ENCODE data around the gene KCNS3. TPM values are rescaled to one million over a fixed set of nuclear protein-coding genes. Genes with fewer than 3 reads are reported as not detected.

The KCNS3 gene, protein sequence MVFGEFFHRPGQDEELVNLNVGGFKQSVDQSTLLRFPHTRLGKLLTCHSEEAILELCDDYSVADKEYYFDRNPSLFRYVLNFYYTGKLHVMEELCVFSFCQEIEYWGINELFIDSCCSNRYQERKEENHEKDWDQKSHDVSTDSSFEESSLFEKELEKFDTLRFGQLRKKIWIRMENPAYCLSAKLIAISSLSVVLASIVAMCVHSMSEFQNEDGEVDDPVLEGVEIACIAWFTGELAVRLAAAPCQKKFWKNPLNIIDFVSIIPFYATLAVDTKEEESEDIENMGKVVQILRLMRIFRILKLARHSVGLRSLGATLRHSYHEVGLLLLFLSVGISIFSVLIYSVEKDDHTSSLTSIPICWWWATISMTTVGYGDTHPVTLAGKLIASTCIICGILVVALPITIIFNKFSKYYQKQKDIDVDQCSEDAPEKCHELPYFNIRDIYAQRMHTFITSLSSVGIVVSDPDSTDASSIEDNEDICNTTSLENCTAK
- total RNA-seq (2014; rRNA removed; shearing (Covaris generic)) = 8.8 and 9.9 TPM in 2 replicates
- polyA plus RNA-seq (2015; cell fraction: cytosol; rRNA removed) = 5.7 and 5.8 TPM in 2 replicates
- polyA plus RNA-seq (2015; cell fraction: nucleus; rRNA removed) = 2.1 and 2.2 TPM in 2 replicates

- DNase-seq (ENCODE audit: low read depth) = no peak
Observed at GRCh38 chr2:17878281-17879136, at the start of gene KCNS3. Gene KCNS3 (plus strand): TSS chr2:17878667. CDS start chr2:17931009, 52,342 bp downstream.

DNA sequence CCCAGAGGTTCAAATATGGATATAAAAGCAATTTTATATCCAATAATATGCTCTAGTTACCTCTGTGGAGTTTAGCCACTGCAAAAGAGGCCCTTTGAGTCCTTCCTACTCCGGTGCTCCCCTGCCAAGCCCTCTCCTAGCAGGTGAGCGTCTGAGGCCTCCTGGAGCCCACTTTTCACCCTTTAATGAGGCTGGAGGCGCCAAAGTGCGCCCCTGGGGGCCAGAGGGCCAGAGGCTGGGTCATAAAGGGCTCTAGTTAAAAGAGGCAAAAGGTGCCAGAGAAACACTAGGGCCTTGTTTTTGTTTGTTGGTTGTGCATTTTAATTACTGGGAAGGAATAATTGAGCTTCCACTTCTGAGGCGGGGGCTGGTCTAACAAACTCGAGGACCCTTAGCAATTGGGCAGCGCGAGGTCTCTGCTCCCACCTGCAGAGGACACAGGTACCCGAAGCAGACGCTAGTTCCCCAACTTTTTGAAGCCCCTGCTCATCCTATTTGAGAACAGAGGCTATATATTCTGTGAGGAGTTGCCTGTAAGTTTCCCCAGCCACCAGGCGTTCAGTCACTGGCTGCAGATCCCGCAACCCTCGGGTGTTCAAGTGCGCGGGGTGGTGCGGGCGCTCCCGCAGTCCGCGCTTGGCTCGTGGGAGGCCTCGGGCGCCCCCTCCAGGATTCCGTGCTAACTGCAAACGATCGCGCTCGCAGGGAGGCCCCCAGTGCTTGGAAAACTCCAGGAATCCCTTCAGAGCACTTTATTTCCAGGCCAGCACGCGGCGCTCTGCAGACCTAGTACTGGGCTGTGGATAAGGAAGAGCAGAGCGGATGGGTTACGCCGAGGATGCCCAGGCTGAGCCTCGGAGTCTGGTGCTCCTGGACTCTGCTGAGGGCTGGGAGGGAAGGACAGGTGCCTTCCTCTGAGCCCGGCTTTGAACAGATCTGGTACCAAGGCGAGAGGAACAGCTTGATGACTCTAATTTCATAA is 48.1 kb upstream of the KCNS3 start:
- DNase-seq (ENCODE audit: low read depth) = peak; percentile 84

- DNase-seq (ENCODE audit: low read depth) = no peak
Observed at GRCh38 chr2:17835516-17835915, 43.0 kb upstream of the KCNS3 start.

GRCh38 chr2:17839959-17840358 is 38.5 kb upstream of the KCNS3 start:
- no peak for DNase-seq (ENCODE audit: low read depth)

DNA sequence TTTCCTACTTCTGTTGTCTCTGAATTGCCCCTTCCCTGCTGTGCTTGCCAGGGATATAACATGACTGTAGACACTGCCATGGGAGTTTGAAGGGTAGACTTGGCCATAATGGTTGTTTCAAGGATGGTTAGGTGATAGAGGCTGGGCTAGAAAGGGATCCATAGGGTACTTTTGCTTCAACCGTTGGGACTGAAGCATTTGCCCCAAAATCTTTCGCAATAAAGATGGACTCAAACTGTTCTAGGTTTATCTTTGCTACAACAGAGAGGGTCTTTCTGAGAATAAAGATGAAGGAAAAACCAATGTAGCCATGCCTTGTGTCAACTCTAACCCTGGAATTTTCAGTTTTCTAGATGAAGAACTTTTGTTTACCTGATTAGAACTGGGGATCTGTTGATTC is 35.0 kb upstream of the KCNS3 start:
- no peak for DNase-seq (ENCODE audit: low read depth)

DNA sequence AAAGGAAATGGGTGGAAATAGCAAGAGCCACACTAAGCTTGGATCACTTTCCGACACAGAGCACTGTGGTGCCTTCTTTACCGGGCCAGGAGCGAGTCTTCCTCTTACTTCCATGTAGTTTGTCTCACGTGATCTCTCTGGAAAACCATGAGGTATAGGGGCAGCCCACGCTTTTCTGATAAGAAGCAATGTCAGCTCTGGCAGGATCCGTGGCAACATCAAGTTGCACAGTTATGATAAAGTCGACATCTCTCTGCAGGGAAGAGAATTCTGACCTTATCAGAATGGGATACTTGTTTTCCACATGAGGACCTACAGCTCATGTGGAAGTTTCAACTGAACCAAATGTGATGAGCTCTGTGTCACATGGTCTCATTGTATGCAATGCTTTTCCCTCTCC is 32.7 kb upstream of the KCNS3 start:
- no peak for DNase-seq (ENCODE audit: low read depth)

DNA sequence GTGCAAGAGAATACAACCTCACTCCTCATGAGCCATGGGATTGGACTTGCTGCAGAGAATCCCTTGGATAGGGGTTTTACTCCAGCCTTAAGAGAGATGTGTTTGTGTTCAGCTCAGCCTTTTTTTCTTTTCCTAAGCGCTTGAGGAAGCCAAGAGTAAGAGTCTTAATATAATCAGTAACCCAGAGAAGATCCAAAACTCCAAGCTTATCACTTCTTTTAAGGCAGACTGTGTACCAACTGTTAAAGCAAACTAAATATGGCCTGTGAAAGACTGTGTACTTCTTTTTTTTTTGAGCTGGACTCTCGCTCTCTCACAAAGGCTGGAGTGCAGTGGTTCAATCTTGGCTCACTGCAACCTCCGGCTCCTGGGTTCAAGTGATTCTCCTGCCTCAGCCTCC is 31.8 kb upstream of the KCNS3 start:
- DNase-seq (ENCODE audit: low read depth) = no peak

- DNase-seq (ENCODE audit: low read depth) = no peak
Observed at GRCh38 chr2:17847236-17847635, 31.2 kb upstream of the KCNS3 start.

GRCh38 chr2:17849275-17849674 is 29.2 kb upstream of the KCNS3 start:
- no peak for DNase-seq (ENCODE audit: low read depth)

GRCh38 chr2:17850151-17850550 is 28.3 kb upstream of the KCNS3 start:
- DNase-seq (ENCODE audit: low read depth) = no peak

GRCh38 chr2:17851731-17852585 is 26.5 kb upstream of the KCNS3 start:
- peak; percentile 78 for DNase-seq (ENCODE audit: low read depth)

DNA sequence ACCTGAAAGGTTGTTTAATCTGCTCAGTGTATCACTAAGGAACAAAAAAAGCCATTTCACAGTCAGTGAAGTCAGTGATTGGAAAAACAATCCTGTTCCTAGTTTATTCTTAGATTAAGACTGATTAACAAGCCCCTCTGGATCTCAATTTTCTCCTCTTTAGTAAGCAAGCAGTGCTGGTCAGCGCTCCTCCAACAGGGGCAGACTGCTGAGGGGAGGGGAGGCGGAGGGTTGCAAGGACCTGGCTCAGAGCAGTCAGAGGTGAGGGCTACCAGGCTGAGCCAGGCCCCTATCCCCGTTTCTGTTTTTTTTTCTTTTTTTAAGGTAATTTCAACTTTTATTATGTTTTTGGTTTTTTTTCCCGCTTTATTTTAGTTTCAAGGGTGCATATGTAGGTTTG is 24.7 kb upstream of the KCNS3 start:
- DNase-seq (ENCODE audit: low read depth) = no peak

DNA sequence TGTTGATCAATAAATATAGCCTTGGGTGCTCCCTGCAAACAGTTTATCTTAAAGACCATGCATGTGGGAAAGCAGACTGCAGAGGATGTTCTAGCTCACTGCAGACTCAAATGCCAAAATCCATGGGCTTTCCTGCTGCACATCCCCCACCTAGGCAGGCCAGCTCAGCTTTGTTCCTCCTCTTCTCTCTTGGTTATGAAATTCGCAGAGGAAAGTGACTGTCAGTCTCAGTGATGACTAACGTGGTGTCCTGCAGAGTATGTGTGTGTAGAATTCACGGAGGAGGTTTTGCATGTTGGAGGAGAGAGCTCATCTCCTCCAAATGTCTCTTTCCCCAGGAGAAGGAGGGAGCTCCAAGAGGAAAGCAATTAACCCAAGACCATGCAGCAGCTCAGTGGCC is 21.4 kb upstream of the KCNS3 start:
- DNase-seq (ENCODE audit: low read depth) = peak; percentile 75

GRCh38 chr2:17858064-17858463 is 20.4 kb upstream of the KCNS3 start:
- DNase-seq (ENCODE audit: low read depth) = no peak

GRCh38 chr2:17863539-17863938 is 14.9 kb upstream of the KCNS3 start:
- DNase-seq (ENCODE audit: low read depth) = no peak

- no peak for DNase-seq (ENCODE audit: low read depth)
Observed at GRCh38 chr2:17864676-17865075, 13.8 kb upstream of the KCNS3 start.

GRCh38 chr2:17867133-17867532 is 11.3 kb upstream of the KCNS3 start:
- DNase-seq (ENCODE audit: low read depth) = peak; percentile 50

GRCh38 chr2:17869128-17869527 is 9.3 kb upstream of the KCNS3 start:
- DNase-seq (ENCODE audit: low read depth) = peak; percentile 70

- DNase-seq (ENCODE audit: low read depth) = no peak
Observed at GRCh38 chr2:17871639-17872038, 6.8 kb upstream of the KCNS3 start.

DNA sequence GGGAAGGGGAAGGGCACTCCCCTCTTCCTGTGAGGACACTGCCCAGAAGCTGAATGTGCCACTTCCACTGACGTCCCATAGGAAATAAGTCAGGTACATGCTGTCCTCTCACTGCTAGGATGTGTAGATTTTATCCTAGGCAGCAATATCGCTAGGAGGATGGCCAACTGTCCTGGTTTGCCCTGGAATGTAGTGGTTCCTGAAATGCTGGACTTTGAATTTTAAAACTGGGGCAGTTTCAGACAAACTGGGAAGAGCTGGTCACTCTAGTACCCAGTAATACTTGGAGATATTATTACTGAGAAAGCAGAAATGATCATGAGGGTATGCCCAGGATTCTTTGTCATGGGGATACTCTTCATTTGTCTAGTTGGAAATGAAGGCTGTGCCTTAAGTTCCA is 5.4 kb upstream of the KCNS3 start:
- DNase-seq (ENCODE audit: low read depth) = no peak
